DLD1 (cell line): ENCODE results near the gene UVRAG.
"Not testable (repeated sequence)": the region's sequence is repeated elsewhere in the genome, so short reads cannot be mapped to it uniquely, and the experiment has no call there.

Experiments
- in situ Hi-C: cut with HindIII; loops from 2 replicates; pipeline ENCODE4 v1.10.0; 2017; ENCODE audit warnings: low sequenced_read_pairs

UVRAG gene

DNA sequence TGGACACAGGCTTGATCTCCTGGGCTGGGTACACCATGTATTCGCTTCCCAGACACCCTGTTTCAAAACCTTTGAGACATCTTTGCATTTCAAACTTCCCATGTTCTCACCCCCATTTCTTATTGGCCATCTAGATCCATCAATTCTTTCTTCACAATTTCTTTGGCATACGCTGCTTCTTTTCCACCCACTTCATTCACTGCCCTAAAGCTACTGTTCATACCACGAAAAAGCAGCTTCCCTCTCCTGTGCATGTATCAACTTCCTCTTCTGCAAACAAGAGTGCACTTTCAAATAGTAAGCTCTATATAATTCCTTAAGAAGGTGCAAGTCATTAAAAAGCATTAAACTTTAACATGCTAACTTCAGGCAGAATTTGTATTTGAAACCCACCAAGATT lies 21.4 kb downstream of the UVRAG start:
- in situ Hi-C loops: no loop called here

DNA sequence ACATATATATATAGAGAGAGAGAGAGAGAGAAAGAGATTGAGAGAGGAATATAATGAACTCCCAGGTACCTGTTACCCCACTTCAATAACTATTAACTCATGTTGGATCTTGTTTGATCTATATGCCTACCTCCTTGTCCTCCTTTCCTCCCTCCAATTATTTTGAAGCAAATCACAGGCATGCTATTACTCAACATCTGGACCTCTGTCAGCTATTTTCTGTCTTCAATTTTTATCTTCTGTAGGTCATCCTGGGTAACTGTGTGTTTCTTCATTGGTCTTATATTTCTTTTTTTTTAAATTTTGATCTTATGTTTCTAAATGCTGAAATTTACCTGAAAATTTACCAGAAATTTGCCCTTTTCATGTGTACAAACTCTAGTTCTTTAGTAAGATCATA lies 24.8 kb downstream of the UVRAG start:
- in situ Hi-C loops: no loop called here

DNA sequence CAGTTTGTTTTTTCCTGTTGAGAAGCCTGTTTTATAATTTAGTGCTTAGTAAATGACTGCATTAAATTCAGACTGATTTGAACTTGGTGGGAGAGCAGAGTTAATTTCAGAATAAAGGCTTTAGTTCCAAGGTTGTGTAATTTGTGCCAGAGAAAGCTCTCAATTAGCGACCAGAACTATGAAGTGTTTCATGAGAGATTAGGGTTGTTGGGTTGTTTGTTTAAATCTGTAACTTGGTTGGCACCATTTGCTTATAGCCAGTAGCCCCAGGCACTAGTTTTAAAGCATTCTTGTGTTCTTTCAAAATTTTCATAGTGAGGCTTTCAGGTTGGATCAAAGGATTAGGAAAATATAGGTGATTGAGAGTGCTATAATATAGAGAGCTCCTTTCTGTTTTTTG lies 25.5 kb downstream of the UVRAG start:
- in situ Hi-C loops: no loop called here

DNA sequence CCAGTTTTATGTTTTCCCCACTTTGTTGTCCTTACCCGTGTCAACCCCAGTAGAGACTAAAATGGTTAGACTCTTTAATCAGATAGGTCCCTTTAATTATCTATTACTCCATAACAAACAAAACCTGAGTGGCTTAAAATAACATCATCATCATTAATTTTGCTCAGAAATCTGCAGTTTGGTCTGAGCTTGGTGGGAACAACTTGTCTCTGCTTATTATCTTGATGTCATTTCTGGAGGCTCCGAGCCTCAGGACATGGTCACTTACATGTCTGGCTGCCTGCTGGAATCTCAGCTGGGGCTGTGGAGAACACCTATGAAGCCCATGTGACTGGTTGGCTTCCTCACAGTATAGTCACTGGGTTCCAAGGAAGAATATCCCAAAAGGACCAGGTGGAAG lies 26.7 kb downstream of the UVRAG start:
- in situ Hi-C loops: no loop called here

DNA sequence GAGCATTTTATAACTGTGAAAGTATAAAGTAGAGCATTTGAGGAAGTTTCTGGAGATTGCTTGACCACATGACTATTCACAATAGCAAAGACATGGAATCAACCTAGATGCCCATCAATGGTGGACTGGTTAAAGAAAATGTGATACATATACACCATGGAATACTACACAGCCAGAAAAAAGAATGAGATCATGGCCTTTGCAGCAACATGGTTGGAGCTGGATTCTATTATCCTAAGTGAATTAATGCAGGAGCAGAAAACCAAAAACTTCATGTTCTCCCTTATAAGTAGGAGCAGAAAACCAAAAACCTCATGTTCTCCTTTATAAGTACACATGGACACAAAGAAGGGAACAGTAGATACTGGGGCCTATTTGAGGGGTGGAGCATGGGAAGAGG lies 30.3 kb downstream of the UVRAG start:
- in situ Hi-C loops: no loop called here

DNA sequence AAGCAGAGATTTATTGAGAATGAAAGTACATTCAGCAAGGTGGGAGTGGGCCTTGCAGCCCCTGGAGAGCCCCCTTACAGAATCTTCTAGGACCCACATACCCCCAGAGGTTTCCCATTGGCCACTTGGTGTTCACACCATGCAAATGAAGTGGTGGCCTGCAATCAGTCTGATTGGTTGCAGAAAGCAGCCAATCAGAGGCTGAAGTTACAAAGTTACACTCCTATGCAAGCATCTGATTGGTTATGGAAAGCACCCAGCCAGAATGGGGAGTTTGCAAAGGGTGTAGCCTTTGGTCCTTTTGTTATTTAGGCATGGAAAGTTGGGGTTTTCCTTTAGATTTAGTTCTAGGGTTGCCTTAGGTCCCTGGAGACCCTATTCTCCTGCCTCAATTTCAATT lies 34.9 kb downstream of the UVRAG start:
- in situ Hi-C loops: no loop called here

DNA sequence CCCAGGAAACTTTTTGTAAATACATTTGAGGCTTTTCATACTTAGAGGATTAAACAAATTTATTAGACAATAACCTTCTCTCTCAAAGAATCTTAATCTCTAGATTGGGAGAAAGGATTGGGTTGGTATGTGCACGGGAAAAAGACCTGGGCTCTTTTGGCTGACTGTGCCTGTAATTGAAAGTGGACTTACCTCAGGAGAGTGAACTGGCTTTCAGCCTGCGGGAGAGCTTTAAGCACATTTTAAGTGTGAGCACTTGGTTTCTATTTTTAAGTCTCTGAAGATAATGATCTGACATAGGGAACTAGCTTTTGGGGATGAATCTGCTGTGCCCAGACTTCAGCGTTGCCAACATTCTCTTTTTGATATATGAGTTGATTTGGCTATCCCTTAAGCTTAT lies 35.8 kb downstream of the UVRAG start:
- in situ Hi-C loops: no loop called here

DNA sequence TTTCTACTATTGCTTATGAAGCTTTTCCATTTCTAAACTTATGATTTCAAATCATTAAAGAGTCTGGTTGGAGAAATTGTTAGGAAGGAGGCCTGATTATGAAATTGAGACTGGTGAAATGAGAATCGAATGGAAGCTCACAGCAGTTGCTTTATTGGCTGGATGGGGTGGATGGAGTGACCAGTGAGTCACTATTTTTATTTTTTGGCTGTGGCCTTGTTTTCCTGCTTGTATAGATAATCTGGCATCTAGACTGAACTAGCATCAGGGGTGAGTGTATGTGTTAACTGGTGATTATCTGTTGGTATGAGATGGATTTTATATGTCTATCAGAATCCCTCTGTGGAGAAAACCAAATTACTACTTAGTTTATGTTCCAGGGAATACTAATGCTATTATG lies 36.2 kb downstream of the UVRAG start:
- in situ Hi-C loops: no loop called here

DNA sequence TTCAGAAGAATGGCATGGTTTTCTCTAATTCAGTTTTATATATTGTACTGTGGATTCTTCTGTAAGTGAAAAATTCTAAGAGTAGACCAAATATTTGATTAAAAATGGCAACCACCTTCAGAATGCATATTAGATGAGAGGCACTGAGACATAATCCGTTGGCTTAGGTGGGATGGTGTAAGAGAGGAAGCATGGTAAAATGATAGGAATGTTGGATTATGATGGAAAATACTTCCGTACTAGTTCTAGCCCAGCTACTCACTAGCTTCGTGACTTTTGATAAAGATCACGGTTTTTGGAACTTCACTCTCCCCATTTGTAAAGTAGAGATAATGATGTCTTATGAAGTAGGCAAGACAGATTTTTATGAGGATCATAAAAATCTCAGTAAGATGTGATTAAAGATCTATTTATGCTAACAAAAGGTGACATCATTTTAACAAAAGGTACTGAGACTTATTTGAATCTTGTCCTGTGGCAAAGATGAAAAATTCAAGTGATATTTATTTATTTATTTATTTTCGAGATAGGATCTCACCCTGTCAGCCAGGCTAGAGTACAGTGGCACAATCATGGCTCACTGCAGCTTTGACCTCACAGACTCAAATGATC lies 37.5 kb downstream of the UVRAG start:
- in situ Hi-C loops: no loop called here

DNA sequence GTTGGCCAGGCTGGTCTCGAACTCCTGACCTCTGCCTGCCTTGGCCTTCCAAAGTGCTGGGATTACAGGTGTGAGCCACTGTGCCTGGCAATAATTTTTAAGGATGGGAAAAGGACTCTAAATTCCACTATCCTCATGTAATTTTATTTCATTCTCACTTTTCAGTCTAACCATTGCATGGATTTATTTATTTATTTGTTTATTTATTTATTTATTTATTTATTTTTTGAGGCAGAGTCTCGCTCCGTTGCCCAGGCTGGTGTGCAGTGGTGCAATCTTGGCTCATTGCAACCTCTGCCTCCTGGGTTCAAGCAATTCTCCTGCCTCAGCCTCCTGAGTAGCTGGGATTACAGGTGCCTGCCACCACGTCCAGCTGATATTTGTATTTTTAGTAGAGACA lies 38.6 kb downstream of the UVRAG start:
- in situ Hi-C loops: not testable (repeated sequence)

DNA sequence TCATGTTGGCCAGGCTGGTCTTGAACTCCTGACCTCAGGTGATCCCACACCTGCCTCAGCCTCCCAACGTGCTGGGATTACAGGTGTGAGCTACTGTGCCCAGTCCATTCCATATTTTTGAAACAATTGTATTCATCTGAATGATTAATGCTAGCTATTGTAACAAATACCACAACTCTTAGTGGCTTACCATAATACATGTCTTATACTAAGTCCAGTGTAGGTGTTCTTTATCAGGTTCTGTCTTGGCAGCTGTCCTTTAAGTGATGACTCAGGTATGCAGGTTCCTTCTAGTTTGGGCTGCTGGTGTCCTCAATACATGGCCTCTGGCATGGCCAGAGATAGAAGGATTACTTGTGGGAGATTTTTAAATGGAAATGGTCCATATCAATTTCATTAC lies 39.0 kb downstream of the UVRAG start:
- in situ Hi-C loops: no loop called here

DNA sequence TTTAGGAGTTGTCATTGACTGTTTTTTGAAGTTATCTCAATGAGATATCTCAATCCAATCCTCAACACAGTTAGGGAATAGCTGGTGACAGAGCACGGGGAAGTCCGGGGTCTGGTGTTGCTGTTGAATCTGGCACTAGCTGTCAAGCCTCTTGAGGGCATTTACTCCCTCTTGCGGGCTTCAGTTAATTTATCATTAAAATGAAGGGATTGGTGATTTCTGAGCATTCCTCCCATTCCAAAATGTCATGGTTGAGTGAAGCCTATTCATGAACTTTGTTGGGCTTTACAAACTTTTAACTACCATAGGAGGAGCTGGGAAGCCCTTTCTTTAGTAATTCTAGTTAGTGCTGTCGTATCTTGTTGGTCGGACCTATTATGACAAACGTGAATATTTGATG lies 40.2 kb downstream of the UVRAG start:
- in situ Hi-C loops: no loop called here

DNA sequence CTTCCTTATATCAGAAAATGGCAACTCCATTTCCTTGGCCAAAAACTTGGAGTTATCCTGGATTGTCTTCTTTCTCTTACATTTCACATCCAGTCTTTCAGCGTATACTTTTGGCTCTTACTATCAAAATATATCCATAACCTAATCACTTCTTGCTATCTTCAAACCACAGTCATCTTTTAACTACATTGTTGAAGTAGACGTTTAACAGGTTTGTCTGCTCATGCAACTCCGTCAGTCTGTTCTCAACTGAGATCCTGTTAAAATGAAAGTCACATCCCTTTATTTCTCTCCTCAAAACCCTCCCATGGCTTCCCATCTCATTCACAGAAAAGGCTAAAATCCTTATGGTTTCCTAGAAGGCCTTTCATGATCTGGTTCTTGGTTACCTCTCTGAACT lies 41.9 kb downstream of the UVRAG start:
- in situ Hi-C loops: no loop called here

DNA sequence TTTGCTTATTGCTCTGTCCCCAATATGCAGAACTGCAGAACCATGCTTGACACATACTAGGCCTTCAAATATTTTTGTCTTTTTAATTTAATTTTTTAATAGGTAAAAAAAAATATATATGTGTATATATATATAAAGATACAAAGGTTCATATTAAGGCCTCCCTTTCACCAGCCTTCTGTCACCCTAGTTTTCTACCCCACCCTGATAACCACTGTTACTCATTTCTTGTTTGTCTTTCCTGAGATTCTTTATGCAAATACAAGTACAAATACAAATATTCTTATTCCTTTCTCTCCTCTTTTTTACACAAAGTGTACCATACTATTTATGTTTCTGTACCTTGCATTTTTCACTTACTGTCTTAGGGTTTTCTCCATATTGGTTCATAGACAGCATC lies 43.0 kb downstream of the UVRAG start:
- in situ Hi-C loops: no loop called here

DNA sequence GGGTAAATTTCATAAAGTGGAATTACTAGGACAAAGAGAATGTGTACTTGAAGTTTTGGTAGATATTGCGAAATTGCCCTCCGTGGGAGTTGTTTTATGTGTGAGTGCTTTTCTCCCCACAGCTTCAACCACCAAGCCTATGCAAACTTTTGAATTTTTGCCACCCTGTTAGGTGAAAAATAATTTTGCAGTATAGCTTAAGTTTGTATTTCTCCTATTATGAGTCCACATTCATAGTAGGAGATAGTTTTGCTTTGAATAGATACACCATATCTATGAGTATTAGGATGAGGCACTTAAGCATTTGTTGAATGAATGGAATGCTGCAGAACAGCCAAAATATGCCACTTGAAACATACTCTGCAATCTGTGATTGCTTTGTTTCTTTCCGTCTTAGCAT lies 43.6 kb downstream of the UVRAG start:
- in situ Hi-C loops: no loop called here

DNA sequence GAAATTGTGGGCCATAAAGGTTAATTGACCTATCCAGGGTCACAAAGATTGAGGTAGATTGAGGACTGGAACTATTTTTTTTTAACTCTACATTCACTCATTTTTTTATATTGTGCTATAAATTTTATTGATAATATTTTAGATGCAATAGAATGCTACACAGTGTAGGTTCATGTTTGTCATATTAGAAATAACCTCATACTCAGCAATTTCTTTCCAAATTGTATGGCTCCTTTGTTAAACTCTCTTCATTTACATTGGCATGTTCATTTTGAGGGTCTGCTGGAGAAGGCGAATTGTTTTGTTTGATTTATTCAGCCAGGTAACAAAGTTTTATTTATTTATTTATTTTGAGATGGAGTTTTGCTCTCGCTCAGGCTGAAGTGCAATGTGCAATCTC lies 44.6 kb downstream of the UVRAG start:
- in situ Hi-C loops: no loop called here

DNA sequence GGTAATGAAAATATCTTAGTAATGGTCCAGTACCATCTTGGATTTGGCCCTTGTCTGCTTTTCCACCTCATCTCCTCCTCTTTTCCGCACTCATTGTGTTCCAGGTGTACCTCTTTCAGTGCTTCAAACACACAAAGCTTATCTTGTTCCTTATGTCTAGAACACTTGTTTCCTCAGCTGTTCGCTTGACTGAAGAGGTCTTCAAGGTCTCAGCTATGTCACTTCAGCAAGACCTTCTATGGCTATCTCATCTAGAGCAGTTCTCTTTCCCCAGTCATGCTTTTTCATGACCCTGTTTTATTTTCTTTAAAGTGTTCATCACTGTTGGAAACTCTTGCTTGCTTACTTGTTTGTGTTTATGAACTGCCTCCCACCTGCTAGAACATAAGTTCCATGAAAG lies 47.4 kb downstream of the UVRAG start:
- in situ Hi-C loops: no loop called here

DNA sequence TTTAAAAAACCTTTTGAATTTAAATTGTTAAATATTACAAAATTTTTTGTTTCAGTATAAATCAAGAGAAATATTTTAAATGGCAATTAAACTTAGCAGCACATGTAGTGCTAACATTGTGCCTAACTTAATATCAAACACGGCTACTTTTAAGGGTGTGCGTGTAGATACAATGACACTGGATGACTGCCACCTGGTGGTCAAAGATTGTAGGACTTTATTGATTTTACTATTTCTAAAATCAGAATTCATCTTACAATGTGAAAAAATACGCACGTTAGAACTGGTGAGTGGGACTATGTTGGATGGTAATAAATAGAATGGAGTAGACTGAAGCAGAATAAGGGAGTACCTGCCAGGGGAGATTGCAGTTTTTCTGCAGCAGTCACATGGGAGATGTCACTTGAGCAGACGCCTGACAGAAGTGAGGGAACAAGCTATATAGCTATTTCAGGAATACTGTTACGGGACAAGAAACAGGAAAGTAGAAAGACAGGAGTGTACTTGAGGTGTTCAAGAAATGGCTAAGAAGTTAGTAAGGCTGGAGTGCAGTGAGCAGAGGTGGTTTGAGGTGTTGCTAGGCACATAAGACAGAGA lies 52.9 kb downstream of the UVRAG start:
- in situ Hi-C loops: no loop called here

DNA sequence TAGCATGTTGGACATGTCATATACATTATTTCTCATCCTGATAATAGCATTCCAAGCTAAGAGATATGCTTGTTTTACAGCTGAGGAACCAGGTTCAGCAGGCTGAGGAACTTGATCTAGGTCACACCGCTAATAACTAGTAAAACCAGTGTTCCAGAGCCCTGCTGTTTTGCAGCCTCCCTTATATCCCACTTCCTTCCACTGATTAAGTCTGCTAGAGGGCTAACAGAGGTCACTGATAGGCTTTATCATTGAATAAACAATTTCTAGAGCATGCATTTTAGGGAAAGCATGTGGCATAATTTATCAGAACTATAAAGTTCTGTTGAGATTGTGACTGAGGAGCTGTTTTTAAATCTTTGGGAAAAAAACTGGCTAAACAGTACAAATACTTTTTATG lies 54.0 kb downstream of the UVRAG start:
- in situ Hi-C loops: no loop called here

DNA sequence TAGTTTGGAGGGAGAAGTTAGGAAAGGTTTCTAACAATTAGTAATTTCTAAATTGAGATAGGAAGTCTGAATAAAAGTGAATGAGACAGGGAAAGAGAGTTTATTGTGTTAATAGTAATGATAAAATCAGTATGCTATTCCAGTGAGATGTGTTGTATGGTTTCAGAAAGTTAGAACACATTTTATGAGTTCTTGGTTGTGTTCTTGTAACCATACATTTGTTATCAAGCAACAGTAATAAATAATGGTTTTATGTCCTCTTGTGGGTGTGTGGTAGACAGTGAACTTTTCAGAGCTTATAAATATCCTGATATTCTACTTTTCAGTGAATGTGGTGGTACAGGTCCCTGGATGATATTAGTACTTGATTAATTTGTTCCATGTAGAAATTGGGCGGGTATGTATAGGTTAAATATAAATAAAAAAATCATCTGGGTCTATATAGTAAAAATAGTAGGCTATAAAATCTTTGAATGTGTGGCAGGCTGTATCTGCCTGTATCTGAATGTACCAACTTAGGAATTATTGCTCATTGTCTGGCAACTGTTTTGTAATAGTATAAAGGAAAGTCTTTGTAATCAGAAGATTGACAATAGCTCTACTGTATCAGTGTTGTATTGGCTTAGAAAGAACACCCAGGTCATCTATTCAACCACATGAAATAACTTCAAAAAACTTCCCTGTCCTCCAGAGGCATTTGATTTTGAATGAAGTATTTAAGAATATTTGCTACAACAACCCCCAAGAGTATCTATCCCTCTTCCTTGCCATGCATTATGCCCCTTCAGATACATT lies 54.8 kb downstream of the UVRAG start:
- in situ Hi-C loops: no loop called here

DNA sequence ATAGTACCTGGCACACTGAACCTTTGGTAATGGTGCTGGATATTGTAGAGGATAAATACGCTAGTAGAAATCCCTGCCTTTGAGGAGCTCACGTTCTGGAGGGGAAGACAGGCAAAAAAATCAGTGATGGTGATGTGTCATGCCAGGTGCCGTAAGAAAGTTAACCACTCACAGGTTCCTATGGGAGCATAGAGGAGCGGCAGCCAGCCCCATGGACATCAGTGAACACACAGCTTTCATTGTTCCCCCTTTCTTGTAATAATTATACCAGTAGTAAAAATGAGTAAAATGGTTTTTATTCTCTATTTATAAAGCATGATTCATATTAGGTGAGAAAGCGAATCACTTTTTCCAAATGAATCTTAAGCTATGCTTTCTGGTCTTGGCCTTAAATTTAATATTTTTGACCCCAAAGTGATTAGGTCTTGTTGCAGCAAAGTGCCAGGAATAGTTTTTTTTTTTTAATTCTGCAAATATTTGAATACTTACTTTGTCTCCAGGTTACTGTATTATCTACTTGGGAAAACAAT lies 57.9 kb downstream of the UVRAG start:
- in situ Hi-C loops: no loop called here
